ENCODE data around the gene TKFC. TPM values are rescaled to one million over a fixed set of nuclear protein-coding genes. Genes with fewer than 3 reads are reported as not detected.

Gene TKFC
- polyA plus RNA-seq, 1 of the 3 experiments (the other 2 are of a cell fraction): 72.0 TPM

DNA sequence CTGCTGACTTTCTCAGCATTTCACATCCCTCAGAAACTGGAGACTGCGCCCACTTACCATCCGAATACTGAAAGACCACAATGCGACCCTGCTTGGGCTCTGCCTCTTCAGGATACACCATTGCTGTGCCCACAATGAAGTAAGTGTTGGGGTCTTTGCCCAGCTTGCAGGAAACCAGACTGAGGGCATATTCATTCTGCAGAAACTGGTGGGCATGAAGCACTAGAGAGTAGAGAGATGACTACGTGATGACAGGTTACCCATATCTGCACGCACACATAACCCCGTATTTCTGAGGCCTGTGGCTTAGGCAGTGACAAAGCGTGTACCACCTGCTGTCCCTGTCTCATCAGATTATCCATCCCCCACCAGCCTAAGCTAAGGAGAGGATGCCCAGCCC is 23.3 kb upstream of the TKFC start:
- POLR2A ChIA-PET: no interaction called here
- Histone ChIP-seq H3K4me1 (ENCODE audit: control insufficient read depth in 1 of 2, insufficient read depth in 2 of 2, low read depth in 1 of 2, low read length in 1 of 2) (no peaks in the 10 kb centered on the region), H3K9me2 (no peaks in the 10 kb centered on the region), H3K9me3 (no peaks in the 10 kb centered on the region), H3K4me2 (no peak overlapping the region), H3K27me3 (ENCODE audit: insufficient read depth) (no peaks in the 10 kb centered on the region), H3F3A (replicated peaks; ENCODE audit: insufficient read depth) (no peaks in the 10 kb centered on the region), H3K36me3 (replicated peaks in 1 of 2; ENCODE audit: control insufficient read depth in 1 of 2, insufficient read depth in 2 of 2, low read length in 1 of 2) (peaks cover 74 to 88% of the 10 kb centered on the region in 2 experiments), H4K20me1 (ENCODE audit: insufficient read depth) (no peaks in the 10 kb centered on the region), H3K27ac (ENCODE audit: low read depth in 2 of 2, low read length in 1 of 2) (no peak overlapping the region), H3K9ac (no peak overlapping the region), H3K4me3 (ENCODE audit: low read depth in 2 of 2, low read length in 1 of 2) (no peak overlapping the region), H3K79me2 (ENCODE audit: insufficient read depth) (no peaks in the 10 kb centered on the region; the same call in 1 of the 2 replicates), H2AFZ (ENCODE audit: low read depth) (no peak overlapping the region)
- DNase-seq: no peak
- 99% methylated on average over 7 of the region's 7 CpGs for WGBS (ENCODE audit: low lambda C conversion rate)
- no peak for TF ChIP-seq FOXJ3 (CRISPR knock-in tag; IDR thresholded peaks at IDR 0.05)
- no peak for TF ChIP-seq CHD2 (IDR thresholded peaks at IDR 0.05; ENCODE audit: low read length, partially characterized antibody)
- no peak for TF ChIP-seq SMC3 (IDR thresholded peaks at IDR 0.05; ENCODE audit: low read depth, low read length)
- no peak for TF ChIP-seq TCF12 (IDR thresholded peaks at IDR 0.05)
- no peak for TF ChIP-seq RCOR1 (IDR thresholded peaks at IDR 0.05; ENCODE audit: low read length)
- no peak for TF ChIP-seq POLR2AphosphoS5 (IDR thresholded peaks at IDR 0.05; ENCODE audit: low read depth, low read length)
- TF ChIP-seq, protein P1, sequence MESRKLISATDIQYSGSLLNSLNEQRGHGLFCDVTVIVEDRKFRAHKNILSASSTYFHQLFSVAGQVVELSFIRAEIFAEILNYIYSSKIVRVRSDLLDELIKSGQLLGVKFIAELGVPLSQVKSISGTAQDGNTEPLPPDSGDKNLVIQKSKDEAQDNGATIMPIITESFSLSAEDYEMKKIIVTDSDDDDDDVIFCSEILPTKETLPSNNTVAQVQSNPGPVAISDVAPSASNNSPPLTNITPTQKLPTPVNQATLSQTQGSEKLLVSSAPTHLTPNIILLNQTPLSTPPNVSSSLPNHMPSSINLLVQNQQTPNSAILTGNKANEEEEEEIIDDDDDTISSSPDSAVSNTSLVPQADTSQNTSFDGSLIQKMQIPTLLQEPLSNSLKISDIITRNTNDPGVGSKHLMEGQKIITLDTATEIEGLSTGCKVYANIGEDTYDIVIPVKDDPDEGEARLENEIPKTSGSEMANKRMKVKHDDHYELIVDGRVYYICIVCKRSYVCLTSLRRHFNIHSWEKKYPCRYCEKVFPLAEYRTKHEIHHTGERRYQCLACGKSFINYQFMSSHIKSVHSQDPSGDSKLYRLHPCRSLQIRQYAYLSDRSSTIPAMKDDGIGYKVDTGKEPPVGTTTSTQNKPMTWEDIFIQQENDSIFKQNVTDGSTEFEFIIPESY (IDR thresholded peaks at IDR 0.05; ENCODE audit: borderline replicate concordance, low read depth): no peak
- TF ChIP-seq YY1 (IDR thresholded peaks at IDR 0.05; ENCODE audit: low read depth): no peak
- TF ChIP-seq EP300 (IDR thresholded peaks at IDR 0.05; ENCODE audit: borderline replicate concordance in 1 of 2, low read depth in 1 of 2, low read length in 1 of 2): no peak
- TF ChIP-seq RFX5 (IDR thresholded peaks at IDR 0.05; ENCODE audit: low read length): no peak
- no peak for TF ChIP-seq SIN3A (IDR thresholded peaks at IDR 0.05; ENCODE audit: borderline replicate concordance, low read depth, low read length)
- TF ChIP-seq FOSL2 (IDR thresholded peaks at IDR 0.05; ENCODE audit: borderline replicate concordance, low read depth): no peak
- CTCF ChIA-PET: interaction anchor here (1.3 to 1.4 kb wide), 2 partner anchors 55 to 76 kb away, joined by 4 to 5 read pairs; no protein-coding TSS in a partner anchor

GRCh38 chr11:61310749-61311148 is 22.3 kb upstream of the TKFC start:
- Histone ChIP-seq H3K27ac (ENCODE audit: low read depth in 2 of 2, low read length in 1 of 2) (no peak overlapping the region), H3K79me2 (ENCODE audit: insufficient read depth) (no peaks in the 10 kb centered on the region; the same call in 1 of the 2 replicates), H3K36me3 (replicated peaks in 1 of 2; ENCODE audit: control insufficient read depth in 1 of 2, insufficient read depth in 2 of 2, low read length in 1 of 2) (peaks cover 75 to 88% of the 10 kb centered on the region in 2 experiments), H3K9ac (no peak overlapping the region), H3K9me3 (no peaks in the 10 kb centered on the region), H4K20me1 (ENCODE audit: insufficient read depth) (no peaks in the 10 kb centered on the region), H3K4me1 (ENCODE audit: control insufficient read depth in 1 of 2, insufficient read depth in 2 of 2, low read depth in 1 of 2, low read length in 1 of 2) (no peaks in the 10 kb centered on the region), H3K27me3 (ENCODE audit: insufficient read depth) (no peaks in the 10 kb centered on the region), H2AFZ (ENCODE audit: low read depth) (no peak overlapping the region), H3K9me2 (no peaks in the 10 kb centered on the region), H3K4me2 (no peak overlapping the region), H3K4me3 (ENCODE audit: low read depth in 2 of 2, low read length in 1 of 2) (no peak overlapping the region), H3F3A (replicated peaks; ENCODE audit: insufficient read depth) (no peaks in the 10 kb centered on the region)
- no peak for DNase-seq
- ChIA-PET POLR2A (no interaction called here), CTCF (interaction anchor here (1.3 to 1.4 kb wide), 2 partner anchors 25 to 75 kb away, joined by 4 to 5 read pairs; no protein-coding TSS in a partner anchor)
- 97% methylated on average over 8 of the region's 8 CpGs for WGBS (ENCODE audit: low lambda C conversion rate)
- no peak for TF ChIP-seq FOXM1 (IDR thresholded peaks at IDR 0.05; ENCODE audit: low read depth)
- no peak for TF ChIP-seq CTCF (IDR thresholded peaks at IDR 0.05)
- TF ChIP-seq, protein P2, sequence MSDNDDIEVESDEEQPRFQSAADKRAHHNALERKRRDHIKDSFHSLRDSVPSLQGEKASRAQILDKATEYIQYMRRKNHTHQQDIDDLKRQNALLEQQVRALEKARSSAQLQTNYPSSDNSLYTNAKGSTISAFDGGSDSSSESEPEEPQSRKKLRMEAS (IDR thresholded peaks at IDR 0.05; ENCODE audit: low read depth): no peak
